Body of pancreas (tissue), 4 donors: ENCODE results near the gene IQGAP2.

Source experiments
- POLR2A ChIP-seq, 3 donors: fragments of 450-650 bp; IDR thresholded peaks; one replicate each; pipeline ENCODE4 v1.6.1; 2016; ENCODE audit warnings: antibody characterized with exemption in 3 of 3, mild to moderate bottlenecking in 2 of 3
- TF ChIP-seq, protein P1 (sequence below), 7 experiments: fragments of 450-650 bp in 4 of 7; fragments of 200-600 bp in 3 of 7; sonication (generic) in 3 of 7; IDR thresholded peaks; one replicate each; pipeline ENCODE4 v1.5.1; 2016 to 2019; ENCODE audit warnings: antibody characterized with exemption in 7 of 7

DNA sequence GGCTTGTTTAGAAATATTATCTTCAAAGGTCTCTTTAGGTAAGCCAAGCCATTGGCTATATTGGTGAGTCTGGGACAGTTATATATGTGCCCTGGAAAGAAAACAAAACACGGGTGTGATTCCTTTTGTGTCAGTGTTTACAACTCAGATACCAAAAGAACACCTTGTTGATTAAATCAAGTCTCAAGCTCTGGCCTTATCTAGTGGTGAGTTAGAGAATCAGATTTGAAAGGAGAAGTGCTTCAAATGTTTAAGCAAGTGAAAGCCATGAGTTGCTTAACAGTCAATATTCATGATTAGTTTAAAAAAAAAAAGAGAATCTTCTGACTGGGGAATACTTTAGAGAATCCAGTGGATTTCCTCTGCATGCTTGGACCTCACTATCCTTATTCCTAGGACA, 68.3 kb downstream of the IQGAP2 start:
- TF ChIP-seq, protein P1, sequence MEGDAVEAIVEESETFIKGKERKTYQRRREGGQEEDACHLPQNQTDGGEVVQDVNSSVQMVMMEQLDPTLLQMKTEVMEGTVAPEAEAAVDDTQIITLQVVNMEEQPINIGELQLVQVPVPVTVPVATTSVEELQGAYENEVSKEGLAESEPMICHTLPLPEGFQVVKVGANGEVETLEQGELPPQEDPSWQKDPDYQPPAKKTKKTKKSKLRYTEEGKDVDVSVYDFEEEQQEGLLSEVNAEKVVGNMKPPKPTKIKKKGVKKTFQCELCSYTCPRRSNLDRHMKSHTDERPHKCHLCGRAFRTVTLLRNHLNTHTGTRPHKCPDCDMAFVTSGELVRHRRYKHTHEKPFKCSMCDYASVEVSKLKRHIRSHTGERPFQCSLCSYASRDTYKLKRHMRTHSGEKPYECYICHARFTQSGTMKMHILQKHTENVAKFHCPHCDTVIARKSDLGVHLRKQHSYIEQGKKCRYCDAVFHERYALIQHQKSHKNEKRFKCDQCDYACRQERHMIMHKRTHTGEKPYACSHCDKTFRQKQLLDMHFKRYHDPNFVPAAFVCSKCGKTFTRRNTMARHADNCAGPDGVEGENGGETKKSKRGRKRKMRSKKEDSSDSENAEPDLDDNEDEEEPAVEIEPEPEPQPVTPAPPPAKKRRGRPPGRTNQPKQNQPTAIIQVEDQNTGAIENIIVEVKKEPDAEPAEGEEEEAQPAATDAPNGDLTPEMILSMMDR (IDR thresholded peaks at IDR 0.05): no peak
- TF ChIP-seq POLR2A (IDR thresholded peaks at IDR 0.05): no peak
